GM19240 (cell line): ENCODE measurements around the gene MEA1.

Experiments
- DNase-seq: peaks from one replicate; pipeline ENCODE4 v3.0.0; 2011; ENCODE audit warnings: low spot score; ENCODE audit not compliant: insufficient read length

Gene MEA1

DNA sequence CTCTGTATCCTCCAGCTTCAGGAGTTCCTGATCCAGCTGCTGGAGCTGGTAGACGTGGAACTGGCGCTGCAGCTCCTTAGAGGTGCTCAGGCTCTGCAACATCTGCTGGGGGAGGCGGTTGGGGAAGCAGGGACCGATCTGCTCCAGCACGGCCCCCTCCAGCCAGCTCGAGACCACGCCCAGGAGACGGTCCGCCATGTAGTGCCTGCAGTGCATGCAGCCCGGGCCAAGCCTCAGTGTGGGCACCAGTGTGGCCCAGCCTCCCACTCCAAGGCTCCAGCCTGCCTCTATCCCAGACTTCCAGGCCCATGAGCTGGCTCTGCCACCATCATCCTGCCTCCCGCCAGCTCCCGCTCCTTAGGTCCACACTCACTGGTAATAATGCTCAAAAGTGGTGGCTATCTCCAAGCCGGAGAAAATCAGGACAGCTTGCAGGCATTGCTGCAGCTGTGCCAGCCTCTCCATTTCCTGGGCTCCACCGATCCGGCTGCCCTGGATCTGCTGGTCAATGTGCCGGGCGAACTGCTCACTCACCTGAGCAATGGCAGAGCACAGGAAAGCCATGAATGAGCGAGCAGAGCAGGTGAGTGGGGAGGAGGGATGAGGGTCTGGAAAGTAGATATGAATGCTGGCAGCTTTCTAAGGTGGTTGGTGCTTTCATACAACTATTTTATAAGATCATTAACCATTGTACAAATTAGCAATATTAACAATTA is 27.0 kb upstream of the MEA1 start:
- DNase-seq, result no peak

DNA sequence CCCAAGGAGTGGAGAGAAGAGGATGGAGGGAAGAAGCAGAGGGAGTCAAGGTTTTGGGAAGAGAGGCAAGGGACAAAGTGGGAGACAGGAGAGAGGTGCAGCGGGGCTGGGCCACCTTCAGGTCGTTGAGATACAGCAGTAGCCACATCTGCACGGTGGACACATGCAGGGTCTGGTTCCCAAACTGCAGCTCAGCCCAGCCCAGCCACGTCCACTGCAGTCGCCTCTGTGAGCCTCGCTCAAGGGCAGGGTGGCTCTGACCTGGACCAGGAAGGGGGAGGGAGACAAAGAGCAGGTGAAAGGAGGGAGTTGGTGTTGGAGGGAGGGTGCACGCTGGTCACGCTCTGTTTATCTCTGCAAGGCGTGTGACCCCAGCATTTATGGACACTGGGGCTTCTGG is 25.0 kb upstream of the MEA1 start:
- no peak for DNase-seq

DNA sequence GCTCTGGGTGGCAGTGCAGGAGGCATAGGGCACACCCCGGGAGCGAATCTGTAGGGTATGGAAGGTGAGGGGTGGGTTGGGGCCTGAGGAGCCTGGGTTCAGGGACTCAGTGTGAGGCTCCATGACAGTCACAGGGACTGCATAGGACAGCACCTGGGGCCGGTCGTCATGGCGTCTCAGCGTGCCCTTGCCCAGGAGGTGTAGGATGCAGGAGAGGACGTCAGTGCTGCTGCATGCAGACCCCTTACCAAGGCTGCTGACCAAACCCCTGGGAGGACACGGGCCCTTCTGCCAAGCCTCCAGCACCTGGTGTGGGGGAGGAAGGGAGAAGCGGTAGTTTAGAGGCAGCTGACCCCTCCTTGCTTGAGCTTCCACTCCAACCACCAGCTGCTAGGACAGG is 24.0 kb upstream of the MEA1 start:
- DNase-seq, result no peak

- no peak for DNase-seq
Measured at GRCh38 chr6:43037197-43037596, 23.5 kb upstream of the MEA1 start.

DNA sequence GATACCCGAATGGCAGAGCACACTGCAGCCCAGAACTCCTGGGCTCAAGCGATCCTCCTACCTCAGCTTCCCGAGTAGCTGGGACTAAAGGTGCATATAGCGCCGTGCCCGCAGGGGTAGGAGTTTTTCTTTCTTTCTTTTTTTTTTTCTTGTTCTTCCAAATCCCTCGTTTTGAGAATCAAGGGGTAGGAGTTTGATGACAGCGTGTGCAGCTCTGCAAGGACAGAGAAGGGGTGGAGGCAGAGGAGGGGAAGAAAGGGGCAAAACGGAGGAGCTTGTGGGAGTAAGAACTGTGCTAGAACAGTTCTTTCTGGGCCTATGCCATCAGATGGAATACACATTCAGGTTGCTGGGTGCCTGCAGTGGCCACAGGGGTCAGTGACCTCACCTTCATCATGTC is 23.0 kb upstream of the MEA1 start:
- DNase-seq, result no peak

- DNase-seq, result no peak
Measured at GRCh38 chr6:43035495-43036194, 21.9 kb upstream of the MEA1 start.

GRCh38 chr6:43034190-43034525 is 20.4 kb upstream of the MEA1 start:
- no peak for DNase-seq

DNA sequence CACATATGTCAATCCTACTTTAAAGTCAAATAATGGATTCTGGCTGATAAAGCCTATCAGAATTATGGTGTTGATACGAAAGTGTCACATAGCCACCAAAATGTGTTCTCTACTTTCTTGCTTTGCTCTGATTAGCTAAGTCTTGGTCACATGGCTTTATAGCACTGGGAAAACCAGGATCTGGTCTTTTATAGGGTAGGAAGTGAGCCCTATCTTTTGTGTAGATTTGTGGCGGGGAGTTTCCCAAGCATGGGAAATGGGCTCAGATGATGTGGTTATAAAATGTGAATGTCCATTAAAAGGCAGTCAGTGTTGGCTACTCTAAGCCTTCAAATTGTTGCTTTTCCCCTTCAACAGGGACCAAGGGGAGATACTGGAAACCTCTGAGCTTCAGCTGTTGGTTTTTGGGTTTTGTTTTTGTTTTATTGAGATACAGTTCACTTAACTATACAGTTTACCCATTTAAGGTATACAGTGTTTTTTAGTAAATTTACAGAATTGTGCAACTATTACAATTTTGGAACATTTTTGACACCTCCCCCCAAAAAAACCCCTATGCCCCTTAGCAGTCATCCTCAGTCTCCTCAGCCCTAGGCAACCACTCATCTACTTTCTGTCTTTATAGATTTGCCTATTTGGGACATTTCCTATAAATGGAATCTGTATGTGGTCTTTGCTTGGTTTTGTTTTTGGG is 19.9 kb upstream of the MEA1 start:
- DNase-seq, result no peak

DNA sequence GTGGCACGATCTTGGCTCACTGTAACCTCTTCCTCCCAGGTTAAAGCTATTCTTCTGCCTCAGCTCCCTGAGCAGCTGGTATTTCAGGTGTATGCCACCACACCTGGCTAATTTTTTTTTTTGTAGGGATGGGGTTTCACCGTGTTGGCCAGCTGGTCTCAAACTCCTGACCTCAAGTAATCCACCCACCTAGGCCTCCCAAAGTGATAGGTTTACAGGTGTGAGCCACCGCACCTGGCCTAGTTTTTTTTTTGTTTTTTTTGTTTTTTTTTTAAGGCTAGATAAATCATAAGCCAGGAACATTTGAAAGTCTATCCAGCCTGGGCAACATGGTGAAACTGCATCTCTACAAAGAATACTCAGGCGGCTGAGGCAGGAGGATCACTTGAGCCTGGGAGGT is 18.6 kb upstream of the MEA1 start:
- no peak for DNase-seq

- no peak for DNase-seq
Measured at GRCh38 chr6:43029120-43029519, 15.4 kb upstream of the MEA1 start.

GRCh38 chr6:43026365-43026764 is 12.6 kb upstream of the MEA1 start:
- DNase-seq, result no peak

DNA sequence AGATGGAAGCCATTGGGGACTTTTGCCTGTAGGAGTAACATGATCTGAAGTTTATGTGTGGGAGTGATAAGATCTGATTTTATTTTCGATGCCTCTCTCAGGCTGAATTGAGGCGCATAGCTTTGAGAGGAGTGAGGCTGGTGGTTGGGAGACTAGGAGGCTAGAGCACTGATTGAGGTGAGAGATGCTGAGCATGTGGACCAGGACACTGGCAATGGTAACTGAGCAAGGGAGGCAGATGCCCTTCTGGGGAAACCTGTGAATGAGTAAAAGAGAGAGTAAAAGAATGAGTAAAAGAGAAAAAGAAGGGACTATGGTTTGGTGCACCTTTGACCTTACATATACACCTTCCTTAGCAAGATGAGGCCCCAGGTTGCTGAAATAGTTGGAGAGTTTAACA is 10.7 kb upstream of the MEA1 start:
- no peak for DNase-seq

DNA sequence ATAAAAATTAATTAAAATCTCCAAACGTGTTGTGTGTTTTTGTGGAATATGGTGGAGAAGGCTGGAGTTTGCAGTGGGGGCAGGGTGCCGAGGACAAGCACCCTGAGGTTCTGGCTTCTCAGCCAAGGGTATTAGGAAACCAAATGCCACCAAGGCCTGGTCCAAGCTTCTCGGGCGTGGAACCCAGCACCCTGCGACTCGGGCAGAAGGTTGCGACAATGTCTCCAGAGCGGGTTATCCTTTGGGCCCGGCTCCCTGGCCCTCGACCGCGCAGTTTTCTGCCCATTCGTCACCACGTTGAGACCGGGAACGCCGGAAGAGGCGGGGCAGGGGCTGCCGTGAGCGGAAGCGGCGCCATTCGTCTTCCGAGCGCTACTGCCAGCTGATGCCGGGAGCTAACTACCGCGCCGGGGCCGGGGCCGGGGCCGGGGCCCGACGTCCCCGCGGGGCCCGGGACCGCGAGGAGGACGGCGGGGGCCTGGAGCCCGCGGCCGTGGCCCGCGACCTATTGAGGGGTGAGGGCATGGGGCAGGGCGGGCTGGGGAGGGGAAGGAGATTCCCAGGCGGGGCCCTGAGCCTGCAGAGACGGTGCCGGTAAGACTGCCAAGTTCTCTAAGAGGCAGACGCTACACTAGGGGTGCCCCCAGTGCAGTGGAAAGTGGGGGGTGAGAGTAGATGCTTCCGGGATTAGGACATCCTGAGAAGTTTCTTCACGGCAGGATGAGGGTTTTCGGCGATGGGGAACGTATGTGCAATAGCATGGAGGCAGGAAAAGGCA is 7.7 kb upstream of the MEA1 start, which contains the start of gene RRP36:
Gene RRP36, plus strand, starts transcription at position 354 of the 778 bp plus-strand sequence. Its CDS starts 32 bp downstream, at position 386.
- DNase-seq, result peak; percentile 77

- DNase-seq, result no peak
Measured at GRCh38 chr6:43020847-43021246, 7.1 kb upstream of the MEA1 start.

DNA sequence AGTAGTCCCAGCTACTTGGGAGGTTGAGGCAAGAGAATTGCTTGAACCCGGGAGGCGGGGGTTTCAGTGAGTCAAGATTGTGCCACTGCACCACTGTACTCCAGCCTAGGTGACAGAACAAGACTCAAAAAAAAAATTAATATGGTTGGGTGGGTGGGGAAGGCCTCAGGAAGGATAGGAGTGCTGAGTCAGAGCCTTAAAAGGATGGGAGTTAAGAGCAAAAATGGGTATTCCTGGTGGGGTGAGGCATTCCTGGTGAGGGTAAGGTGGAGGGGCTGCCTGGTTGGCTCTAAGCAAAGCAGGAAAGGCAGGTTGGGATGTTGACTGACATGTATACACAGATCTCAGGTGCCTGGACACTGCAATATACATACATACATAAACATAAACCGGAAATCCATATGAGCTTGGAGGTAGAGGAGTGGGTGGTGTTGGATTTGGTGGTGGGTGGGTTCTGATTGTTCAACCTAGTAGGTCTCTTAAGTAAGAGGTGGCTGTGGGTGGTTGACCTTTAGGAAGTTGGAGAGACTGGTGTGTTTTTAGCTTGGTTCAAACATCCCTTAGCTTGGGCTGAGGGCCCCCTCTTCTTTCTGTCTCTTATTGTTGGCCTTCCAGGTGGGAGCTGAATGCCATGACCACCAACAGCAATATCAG is 6.4 kb upstream of the MEA1 start:
- no peak for DNase-seq

DNA sequence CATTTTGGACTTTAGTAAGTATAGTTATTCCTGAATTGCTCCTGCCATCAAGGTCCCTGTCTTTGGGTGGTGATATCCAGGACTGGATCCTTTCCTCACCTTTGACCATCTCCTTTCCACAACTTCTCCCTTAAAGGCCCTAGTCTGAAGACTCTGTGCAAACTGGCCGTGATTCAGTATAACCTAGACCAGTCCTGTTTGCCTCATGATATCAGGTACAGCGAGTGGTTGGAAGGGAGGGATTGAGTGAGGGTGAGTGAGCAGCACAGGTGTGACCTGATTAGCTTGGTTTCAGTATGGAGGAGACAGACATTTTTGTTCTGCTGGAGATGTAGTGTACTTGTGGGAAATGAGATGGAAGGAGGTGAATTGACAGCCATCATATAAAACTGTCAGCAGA is 5.4 kb upstream of the MEA1 start:
- no peak for DNase-seq

GRCh38 chr6:43016943-43017334 is 3.2 kb upstream of the MEA1 start:
- DNase-seq, result no peak

GRCh38 chr6:43016176-43016942 is 2.6 kb upstream of the MEA1 start:
- no peak for DNase-seq

- no peak for DNase-seq
Measured at GRCh38 chr6:43014434-43014909, 726 bp upstream of the MEA1 start.

DNA sequence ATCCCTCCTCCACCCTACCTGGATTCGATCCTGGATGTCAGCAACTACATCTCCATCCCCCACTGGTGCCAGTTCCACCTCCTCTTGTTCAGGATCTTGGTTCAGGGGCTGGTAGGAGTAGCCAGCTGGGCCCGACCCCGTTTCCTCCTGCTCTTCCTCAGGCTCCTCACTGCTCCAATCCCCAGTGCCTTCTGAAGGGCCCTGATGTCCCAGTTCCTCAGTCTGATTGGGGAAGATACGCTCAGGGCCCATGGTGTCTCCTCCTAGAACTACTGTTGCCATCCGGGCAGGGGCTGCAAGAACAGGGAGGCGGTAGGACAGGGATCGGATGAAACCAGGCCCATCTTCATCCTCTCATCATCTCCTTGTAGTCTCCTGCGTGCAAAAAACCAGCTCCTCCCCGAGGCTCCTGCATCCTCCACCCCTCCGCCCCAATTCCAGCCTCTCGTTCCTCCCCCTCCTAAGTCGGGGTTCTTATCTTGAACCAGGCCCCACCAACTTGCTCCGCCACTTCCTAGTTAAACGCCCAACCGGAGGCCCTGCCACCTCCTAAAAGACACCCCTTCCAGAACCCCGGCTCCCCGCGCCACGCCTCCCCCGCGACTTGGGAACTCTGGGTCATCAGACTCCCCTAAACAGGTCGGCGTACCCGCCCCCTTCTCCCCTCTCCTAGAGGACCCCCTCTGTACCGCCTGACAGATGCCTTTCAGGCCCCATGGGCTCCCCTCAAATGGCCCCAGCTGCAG is 476 bp downstream of the MEA1 start:
- no peak for DNase-seq
